ENCODE measurements around the gene CDKN2A.
A peak's percentile ranks its signal among the peaks of the same experiment; 100 is the strongest.

CDKN2A gene

GRCh38 chr9:21993893-21994555, at the start of gene CDKN2A:
TSS of gene CDKN2A (minus strand) at chr9:21994392.
- DNase-seq = no peak

- DNase-seq = no peak
Observed at GRCh38 chr9:22043928-22044327, 49.7 kb upstream of the CDKN2A start.

- DNase-seq = no peak
Observed at GRCh38 chr9:22041775-22042174, 47.6 kb upstream of the CDKN2A start.

- no peak for DNase-seq
Observed at GRCh38 chr9:22041344-22041743, 47.2 kb upstream of the CDKN2A start.

- DNase-seq = no peak
Observed at GRCh38 chr9:22040760-22041159, 46.6 kb upstream of the CDKN2A start.

GRCh38 chr9:22039258-22039657, 45.1 kb upstream of the CDKN2A start:
- no peak for DNase-seq

- no peak for DNase-seq
Observed at GRCh38 chr9:22037954-22038690, 43.9 kb upstream of the CDKN2A start.

GRCh38 chr9:22036866-22037626, 42.9 kb upstream of the CDKN2A start:
- no peak for DNase-seq

- no peak for DNase-seq
Observed at GRCh38 chr9:22035591-22036011, 41.4 kb upstream of the CDKN2A start.

GRCh38 chr9:22033012-22033630, 38.9 kb upstream of the CDKN2A start:
- DNase-seq = no peak

- DNase-seq = no peak
Observed at GRCh38 chr9:22031655-22032411, 37.6 kb upstream of the CDKN2A start.

- DNase-seq = no peak
Observed at GRCh38 chr9:22030101-22030598, 36.0 kb upstream of the CDKN2A start.

GRCh38 chr9:22029231-22029630, 35.0 kb upstream of the CDKN2A start:
- DNase-seq = no peak

GRCh38 chr9:22028394-22028793, 34.2 kb upstream of the CDKN2A start:
- no peak for DNase-seq

GRCh38 chr9:22026696-22027095, 32.5 kb upstream of the CDKN2A start:
- no peak for DNase-seq

- no peak for DNase-seq
Observed at GRCh38 chr9:22022396-22022795, 28.2 kb upstream of the CDKN2A start.

- DNase-seq = no peak
Observed at GRCh38 chr9:22010866-22011625, 16.9 kb upstream of the CDKN2A start.

GRCh38 chr9:22009506-22009867, 15.3 kb upstream of the CDKN2A start:
- no peak for DNase-seq

GRCh38 chr9:22008717-22009505, 14.7 kb upstream of the CDKN2A start, which contains the start of gene CDKN2B:
TSS of gene CDKN2B (minus strand) at chr9:22009305. CDS start at chr9:22008953, 352 bp downstream.
- peak; percentile 70 for DNase-seq

GRCh38 chr9:22008384-22008716, 14.2 kb upstream of the CDKN2A start:
- no peak for DNase-seq
